Mesendoderm (in vitro differentiated cells): ENCODE measurements around the gene TMEM38A.

Experiments
- DNase-seq: peaks from one replicate; pipeline ENCODE4 v3.0.0; 2013
- H2AK5ac ChIP-seq: 2 replicates; pipeline ENCODE4 v1.6.1; 2013; ENCODE audit warnings: low read length, inconsistent platforms
- H2BK120ac ChIP-seq: 2 replicates; pipeline ENCODE4 v1.6.1; 2013; ENCODE audit warnings: low read depth, mild to moderate bottlenecking, low read length, moderate library complexity, mixed read lengths
- H2BK15ac ChIP-seq: replicated peaks from 2 replicates; pipeline ENCODE4 v1.6.1; 2013; ENCODE audit warnings: low read depth, mild to moderate bottlenecking, moderate library complexity
- H2BK5ac ChIP-seq: 2 replicates; pipeline ENCODE4 v1.6.1; 2013; ENCODE audit warnings: low read length, inconsistent platforms
- H3K18ac ChIP-seq: 2 replicates; pipeline ENCODE4 v1.6.1; 2013; ENCODE audit warnings: mild to moderate bottlenecking, low read length, mixed read lengths
- H3K23ac ChIP-seq: one replicate; pipeline ENCODE4 v1.6.1; 2013; ENCODE audit warnings: low read length
- H3K27ac ChIP-seq: 2 replicates; pipeline ENCODE4 v1.5.1; 2013; ENCODE audit warnings: low read depth, mild to moderate bottlenecking, inconsistent platforms, low read length, moderate library complexity
- H3K27me3 ChIP-seq: 2 replicates; pipeline ENCODE4 v1.6.1; 2013; ENCODE audit warnings: low read length, control low read depth, mild to moderate bottlenecking, inconsistent platforms; ENCODE audit not compliant: insufficient read depth, poor library complexity
- H3K36me3 ChIP-seq: 2 replicates; pipeline ENCODE4 v1.6.1; 2013; ENCODE audit warnings: low read length, inconsistent platforms; ENCODE audit not compliant: control insufficient read depth, insufficient read depth
- H3K4ac ChIP-seq: one replicate; pipeline ENCODE4 v1.6.1; 2013; ENCODE audit warnings: low read depth, mild to moderate bottlenecking, low read length, moderate library complexity
- H3K4me1 ChIP-seq: 2 replicates; pipeline ENCODE4 v1.6.1; 2013; ENCODE audit warnings: low read depth, low read length, inconsistent platforms; ENCODE audit not compliant: control insufficient read depth
- H3K4me2 ChIP-seq: 2 replicates; pipeline ENCODE4 v1.6.1; 2013; ENCODE audit warnings: low read length
- H3K4me3 ChIP-seq: 2 replicates; pipeline ENCODE4 v1.5.1; 2013; ENCODE audit warnings: mild to moderate bottlenecking, low read length
- H3K56ac ChIP-seq: one replicate; pipeline ENCODE4 v1.6.1; 2013; ENCODE audit warnings: low read length
- H3K79me1 ChIP-seq: 2 replicates; pipeline ENCODE4 v1.6.1; 2013; ENCODE audit warnings: low read length, inconsistent platforms
- H3K79me2 ChIP-seq: 2 replicates; pipeline ENCODE4 v1.6.1; 2013; ENCODE audit warnings: mild to moderate bottlenecking, low read length; ENCODE audit not compliant: control insufficient read depth, insufficient read depth
- H3K9ac ChIP-seq: 2 replicates; pipeline ENCODE4 v1.6.1; 2013; ENCODE audit warnings: low read length, inconsistent platforms
- H4K5ac ChIP-seq: one replicate; pipeline ENCODE4 v1.6.1; 2013; ENCODE audit warnings: low read length
- H4K8ac ChIP-seq: one replicate; pipeline ENCODE4 v1.6.1; 2013; ENCODE audit warnings: low read depth, mild to moderate bottlenecking, control low read depth, low read length, moderate library complexity
- WGBS: extraction: QIAGEN DNeasy Blood & Tissue Kit; methylation state at CpG from one replicate; pipeline ENCODE4 v1.1.7; 2013; ENCODE audit warnings: low lambda C conversion rate, missing lambda C conversion rate; ENCODE audit not compliant: insufficient coverage; ENCODE audit errors: extremely low coverage; 5-methylcytosine and 5-hydroxymethylcytosine counted together

The TMEM38A gene

GRCh38 chr19:16678498-16678897 is 17.6 kb downstream of the TMEM38A start:
- Histone ChIP-seq H2BK5ac (no peak overlapping the region), H3K27ac (no peak overlapping the region), H3K27me3 (no peaks in the 10 kb centered on the region), H3K4ac (no peak overlapping the region), H3K18ac (no peak overlapping the region), H3K36me3 (no peaks in the 10 kb centered on the region), H3K79me2 (no peaks in the 10 kb centered on the region), H3K4me2 (no peak overlapping the region), H3K4me1 (no peaks in the 10 kb centered on the region), H3K23ac (no peak overlapping the region), H2BK120ac (no peak overlapping the region), H4K8ac (no peak overlapping the region), H3K4me3 (no peak overlapping the region), H2BK15ac (no peak overlapping the region), H3K56ac (no peak overlapping the region), H4K5ac (no peak overlapping the region), H2AK5ac (no peak overlapping the region), H3K79me1 (no peaks in the 10 kb centered on the region), H3K9ac (no peak overlapping the region)
- no peak for DNase-seq
- no CpG with 5 or more reads among the region's 9 CpGs for WGBS

- H2BK5ac ChIP-seq = no peak overlapping the region
- H4K5ac ChIP-seq = no peak overlapping the region
- no peak overlapping the region for H3K18ac ChIP-seq
- no peaks in the 10 kb centered on the region for H3K27me3 ChIP-seq
- no peak overlapping the region for H3K56ac ChIP-seq
- no peak overlapping the region for H3K9ac ChIP-seq
- H3K79me2 ChIP-seq = no peaks in the 10 kb centered on the region
- no peak overlapping the region for H3K23ac ChIP-seq
- DNase-seq = no peak
- H3K36me3 ChIP-seq = no peaks in the 10 kb centered on the region
- H2BK15ac ChIP-seq = no peak overlapping the region
- no peak overlapping the region for H3K27ac ChIP-seq
- no peaks in the 10 kb centered on the region for H3K4me1 ChIP-seq
- no peak overlapping the region for H2BK120ac ChIP-seq
- WGBS = no CpG with 5 or more reads among the region's 11 CpGs
- no peak overlapping the region for H2AK5ac ChIP-seq
- no peak overlapping the region for H3K4me2 ChIP-seq
- H3K4ac ChIP-seq = no peak overlapping the region
- H4K8ac ChIP-seq = no peak overlapping the region
- H3K4me3 ChIP-seq = no peak overlapping the region
- no peaks in the 10 kb centered on the region for H3K79me1 ChIP-seq
These were observed 18.9 kb downstream of the TMEM38A start for GRCh38 chr19:16679811-16680210.

- Histone ChIP-seq H2BK5ac (no peak overlapping the region), H2AK5ac (no peak overlapping the region), H2BK120ac (no peak overlapping the region), H4K8ac (no peak overlapping the region), H3K18ac (no peak overlapping the region), H3K27me3 (no peaks in the 10 kb centered on the region), H3K4me1 (no peaks in the 10 kb centered on the region), H3K4ac (no peak overlapping the region), H3K36me3 (no peaks in the 10 kb centered on the region), H2BK15ac (no peak overlapping the region), H3K9ac (no peak overlapping the region), H3K4me3 (no peak overlapping the region), H3K23ac (no peak overlapping the region), H4K5ac (no peak overlapping the region), H3K4me2 (no peak overlapping the region), H3K56ac (no peak overlapping the region), H3K79me2 (no peaks in the 10 kb centered on the region), H3K27ac (no peak overlapping the region), H3K79me1 (no peaks in the 10 kb centered on the region)
- DNase-seq = no peak
- WGBS = no CpG with 5 or more reads among the region's 2 CpGs
These were observed 21.6 kb downstream of the TMEM38A start for GRCh38 chr19:16682539-16682938.

- no peak overlapping the region for H3K4me3 ChIP-seq
- H2BK5ac ChIP-seq = no peak overlapping the region
- H3K79me1 ChIP-seq = no peaks in the 10 kb centered on the region
- H3K27me3 ChIP-seq = no peaks in the 10 kb centered on the region
- H3K23ac ChIP-seq = no peak overlapping the region
- no peak overlapping the region for H4K8ac ChIP-seq
- no peaks in the 10 kb centered on the region for H3K4me1 ChIP-seq
- no peak overlapping the region for H3K4ac ChIP-seq
- H3K56ac ChIP-seq = no peak overlapping the region
- H3K4me2 ChIP-seq = no peak overlapping the region
- H3K79me2 ChIP-seq = no peaks in the 10 kb centered on the region
- H2AK5ac ChIP-seq = no peak overlapping the region
- no peak overlapping the region for H4K5ac ChIP-seq
- no peak overlapping the region for H2BK15ac ChIP-seq
- H3K9ac ChIP-seq = no peak overlapping the region
- no peak overlapping the region for H3K18ac ChIP-seq
- H3K27ac ChIP-seq = no peak overlapping the region
- no CpG with 5 or more reads among the region's 3 CpGs for WGBS
- H3K36me3 ChIP-seq = no peaks in the 10 kb centered on the region
- H2BK120ac ChIP-seq = no peak overlapping the region
- DNase-seq = no peak
These were observed 23.3 kb downstream of the TMEM38A start for GRCh38 chr19:16684216-16684615.

GRCh38 chr19:16688084-16688483 is 27.1 kb downstream of the TMEM38A start:
- Histone ChIP-seq H2BK120ac (no peak overlapping the region), H3K56ac (no peak overlapping the region), H3K79me1 (no peaks in the 10 kb centered on the region), H3K4me1 (no peaks in the 10 kb centered on the region), H3K23ac (no peak overlapping the region), H3K18ac (no peak overlapping the region), H3K36me3 (no peaks in the 10 kb centered on the region), H2BK15ac (no peak overlapping the region), H3K4me3 (no peak overlapping the region), H3K4ac (no peak overlapping the region), H4K5ac (no peak overlapping the region), H3K27ac (no peak overlapping the region), H4K8ac (no peak overlapping the region), H2BK5ac (no peak overlapping the region), H3K79me2 (no peaks in the 10 kb centered on the region), H3K27me3 (no peaks in the 10 kb centered on the region), H3K9ac (no peak overlapping the region), H2AK5ac (no peak overlapping the region), H3K4me2 (no peak overlapping the region)
- no CpG with 5 or more reads among the region's 12 CpGs for WGBS
- no peak for DNase-seq

- H2AK5ac ChIP-seq = no peak overlapping the region
- no peaks in the 10 kb centered on the region for H3K4me1 ChIP-seq
- no peaks in the 10 kb centered on the region for H3K36me3 ChIP-seq
- no peak overlapping the region for H3K4me3 ChIP-seq
- no peaks in the 10 kb centered on the region for H3K27me3 ChIP-seq
- H2BK120ac ChIP-seq = no peak overlapping the region
- no peak overlapping the region for H3K4ac ChIP-seq
- H3K79me1 ChIP-seq = no peaks in the 10 kb centered on the region
- H3K79me2 ChIP-seq = no peaks in the 10 kb centered on the region
- no peak overlapping the region for H2BK15ac ChIP-seq
- H3K4me2 ChIP-seq = no peak overlapping the region
- no peak overlapping the region for H3K23ac ChIP-seq
- H3K9ac ChIP-seq = no peak overlapping the region
- DNase-seq = no peak
- H4K8ac ChIP-seq = no peak overlapping the region
- H3K56ac ChIP-seq = no peak overlapping the region
- no CpG with 5 or more reads among the region's 5 CpGs for WGBS
- no peak overlapping the region for H4K5ac ChIP-seq
- no peak overlapping the region for H3K18ac ChIP-seq
- no peak overlapping the region for H3K27ac ChIP-seq
- H2BK5ac ChIP-seq = no peak overlapping the region
These were observed 38.0 kb downstream of the TMEM38A start for GRCh38 chr19:16698914-16699313.
